Fibroblast of mammary gland (primary cell): ENCODE results near the gene MAN1A2.

Experiments used
- DNase-seq: peaks from one replicate; pipeline ENCODE4 v3.0.0-alpha.2; 2010; ENCODE audit warnings: low read depth
- H3K4me3 ChIP-seq: 2 replicates; pipeline ENCODE4 v1.5.1; 2011; ENCODE audit warnings: low read depth, mild to moderate bottlenecking, low read length, moderate library complexity; ENCODE audit not compliant: control insufficient read depth
- TF ChIP-seq, protein P1 (sequence below): conservative IDR thresholded peaks from 2 replicates; pipeline ENCODE4 v1.5.1; 2011; ENCODE audit warnings: low read depth, low read length, inconsistent platforms; ENCODE audit not compliant: control insufficient read depth, insufficient read depth

Gene MAN1A2

GRCh38 chr1:117570988-117571409 lies 203.8 kb downstream of the MAN1A2 start:
- H3K4me3 ChIP-seq: no peak overlapping the region
- TF ChIP-seq, protein P1, sequence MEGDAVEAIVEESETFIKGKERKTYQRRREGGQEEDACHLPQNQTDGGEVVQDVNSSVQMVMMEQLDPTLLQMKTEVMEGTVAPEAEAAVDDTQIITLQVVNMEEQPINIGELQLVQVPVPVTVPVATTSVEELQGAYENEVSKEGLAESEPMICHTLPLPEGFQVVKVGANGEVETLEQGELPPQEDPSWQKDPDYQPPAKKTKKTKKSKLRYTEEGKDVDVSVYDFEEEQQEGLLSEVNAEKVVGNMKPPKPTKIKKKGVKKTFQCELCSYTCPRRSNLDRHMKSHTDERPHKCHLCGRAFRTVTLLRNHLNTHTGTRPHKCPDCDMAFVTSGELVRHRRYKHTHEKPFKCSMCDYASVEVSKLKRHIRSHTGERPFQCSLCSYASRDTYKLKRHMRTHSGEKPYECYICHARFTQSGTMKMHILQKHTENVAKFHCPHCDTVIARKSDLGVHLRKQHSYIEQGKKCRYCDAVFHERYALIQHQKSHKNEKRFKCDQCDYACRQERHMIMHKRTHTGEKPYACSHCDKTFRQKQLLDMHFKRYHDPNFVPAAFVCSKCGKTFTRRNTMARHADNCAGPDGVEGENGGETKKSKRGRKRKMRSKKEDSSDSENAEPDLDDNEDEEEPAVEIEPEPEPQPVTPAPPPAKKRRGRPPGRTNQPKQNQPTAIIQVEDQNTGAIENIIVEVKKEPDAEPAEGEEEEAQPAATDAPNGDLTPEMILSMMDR: no peak
- no peak for DNase-seq

GRCh38 chr1:117571496-117571895 lies 204.2 kb downstream of the MAN1A2 start:
- TF ChIP-seq, protein P1: no peak
- DNase-seq: no peak
- H3K4me3 ChIP-seq: no peak overlapping the region

DNA sequence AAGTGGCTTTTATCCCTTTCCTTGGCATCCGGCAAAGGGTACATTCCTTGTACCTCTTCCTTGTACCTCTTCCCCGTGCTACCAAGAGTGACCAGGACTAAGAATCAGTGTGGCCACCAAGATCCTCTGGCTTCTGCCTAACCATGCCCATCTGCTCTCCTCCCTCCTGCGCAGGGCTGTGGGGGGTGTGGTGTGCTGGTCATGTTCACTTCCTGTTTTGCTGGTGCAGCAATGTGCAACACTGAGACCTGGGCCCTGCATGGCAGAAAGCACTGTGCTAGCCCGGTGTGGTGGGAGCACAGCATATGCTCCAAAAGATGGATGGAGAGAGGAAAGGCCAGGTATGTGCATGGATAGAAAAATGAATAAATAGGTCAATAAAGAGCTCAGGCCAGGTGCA lies 205.3 kb downstream of the MAN1A2 start:
- no peak for DNase-seq
- H3K4me3 ChIP-seq: no peak overlapping the region
- TF ChIP-seq, protein P1: no peak

- TF ChIP-seq, protein P1: no peak
- peak; percentile 12 for DNase-seq
- no peak overlapping the region for H3K4me3 ChIP-seq
Observed at GRCh38 chr1:117573386-117574023, 206.3 kb downstream of the MAN1A2 start.

GRCh38 chr1:117574161-117574835 lies 207.0 kb downstream of the MAN1A2 start:
- TF ChIP-seq, protein P1: no peak
- no peak for DNase-seq
- H3K4me3 ChIP-seq: no peak overlapping the region

- TF ChIP-seq, protein P1: no peak
- DNase-seq: no peak
- H3K4me3 ChIP-seq: no peak overlapping the region
Observed at GRCh38 chr1:117575586-117576225, 208.5 kb downstream of the MAN1A2 start.
